DMS 273 (cell line): Measurements from ENCODE around the gene HOGA1.
A peak's percentile ranks its signal among the peaks of the same experiment; 100 is the strongest.
"Not testable (repeated sequence)": the region's sequence is repeated elsewhere in the genome, so short reads cannot be mapped to it uniquely, and the experiment has no call there.

ENCODE experiments used
- DNase-seq: peaks from one replicate; lab custom pipeline; 2025; ENCODE audit not compliant: unreplicated experiment; lab: John Stamatoyannopoulos, UW

Gene HOGA1

GRCh38 chr10:97607095-97607636 is 23.0 kb downstream of the HOGA1 start:
- no peak for DNase-seq

GRCh38 chr10:97608991-97609561 is 24.9 kb downstream of the HOGA1 start:
- no peak for DNase-seq

- DNase-seq = no peak
These were observed 27.3 kb downstream of the HOGA1 start for GRCh38 chr10:97611473-97611872.

- peak; percentile 69 for DNase-seq
These were observed 28.2 kb downstream of the HOGA1 start for GRCh38 chr10:97612386-97612785.

GRCh38 chr10:97618285-97618684 is 34.1 kb downstream of the HOGA1 start:
- DNase-seq = no peak

GRCh38 chr10:97618733-97619132 is 34.5 kb downstream of the HOGA1 start:
- DNase-seq = no peak

GRCh38 chr10:97623277-97623676 is 39.1 kb downstream of the HOGA1 start:
- DNase-seq = no peak

- DNase-seq = no peak
These were observed 43.5 kb downstream of the HOGA1 start for GRCh38 chr10:97627731-97628130.

- DNase-seq = no peak
These were observed 44.0 kb downstream of the HOGA1 start for GRCh38 chr10:97628228-97628627.

- DNase-seq = no peak
These were observed 45.1 kb downstream of the HOGA1 start for GRCh38 chr10:97629289-97629688.

GRCh38 chr10:97631098-97631497 is 46.9 kb downstream of the HOGA1 start:
- no peak for DNase-seq

GRCh38 chr10:97632949-97633884 is 49.0 kb downstream of the HOGA1 start, which contains the start of gene MORN4:
TSS of gene MORN4 (minus strand) at chr10:97633500. CDS start at chr10:97619653, 13,847 bp downstream.
- DNase-seq = peak; percentile 95

- peak; percentile 36 for DNase-seq
These were observed 49.7 kb downstream of the HOGA1 start for GRCh38 chr10:97633921-97634320.

- no peak for DNase-seq
These were observed 51.4 kb downstream of the HOGA1 start for GRCh38 chr10:97635577-97635976.

- DNase-seq = not testable (repeated sequence)
These were observed 54.9 kb downstream of the HOGA1 start for GRCh38 chr10:97639090-97639489.

GRCh38 chr10:97640174-97640867 is 56.1 kb downstream of the HOGA1 start, which contains the start of gene PI4K2A:
TSS of gene PI4K2A (plus strand) at chr10:97640671. CDS start at chr10:97640743, 72 bp downstream.
- peak; percentile 99 for DNase-seq

- DNase-seq = peak; percentile 58
These were observed 57.0 kb downstream of the HOGA1 start for GRCh38 chr10:97640868-97641811.

- DNase-seq = not testable (repeated sequence)
These were observed 58.4 kb downstream of the HOGA1 start for GRCh38 chr10:97642471-97643159.

GRCh38 chr10:97643441-97643985 is 59.3 kb downstream of the HOGA1 start:
- DNase-seq = no peak
